Suprapubic skin (tissue), 4 donors: ENCODE results near the gene CDC42EP4. TPM values are rescaled to one million over a fixed set of nuclear protein-coding genes. Genes with fewer than 3 reads are reported as not detected.

Experiments
- DNase-seq, 2 donors: peaks; one replicate each; pipeline ENCODE4 v3.0.0-alpha.2; 2019; ENCODE audit warnings: low spot score in 2 of 2
- H3K27ac ChIP-seq: fragments of 200-600 bp; sonication (generic); one replicate; pipeline ENCODE4 v1.5.1; 2019
- H3K27me3 ChIP-seq: fragments of 200-600 bp; sonication (generic); one replicate; pipeline ENCODE4 v1.5.1; 2019
- H3K36me3 ChIP-seq: fragments of 200-600 bp; sonication (generic); one replicate; pipeline ENCODE4 v1.5.1; 2019
- H3K4me1 ChIP-seq: fragments of 200-600 bp; sonication (generic); one replicate; pipeline ENCODE4 v1.5.1; 2019
- H3K4me3 ChIP-seq: fragments of 200-600 bp; sonication (generic); one replicate; pipeline ENCODE4 v1.5.1; 2019; ENCODE audit warnings: mild to moderate bottlenecking
- H3K9me3 ChIP-seq: fragments of 200-600 bp; sonication (generic); one replicate; pipeline ENCODE4 v1.5.1; 2019
- CTCF ChIP-seq, 2 donors: fragments of 200-600 bp in 1 of 2; fragments of 450-650 bp in 1 of 2; sonication (generic) in 1 of 2; IDR thresholded peaks; one replicate each; pipeline ENCODE4 v1.5.1; 2016 to 2019; ENCODE audit warnings: antibody characterized with exemption in 2 of 2, mild to moderate bottlenecking in 1 of 2, moderate library complexity in 1 of 2
- EP300 ChIP-seq: sonication (generic); formaldehyde crosslinking; IDR thresholded peaks from one replicate; pipeline ENCODE4 v1.6.1; 2017; ENCODE audit warnings: antibody characterized with exemption
- POLR2A ChIP-seq, 2 donors: fragments of 450-650 bp; IDR thresholded peaks; one replicate each; pipeline ENCODE4 v1.6.1; 2017; ENCODE audit warnings: antibody characterized with exemption in 2 of 2, mild to moderate bottlenecking in 2 of 2, moderate library complexity in 2 of 2
- POLR2AphosphoS5 ChIP-seq, 3 donors: sonication (generic); formaldehyde crosslinking; IDR thresholded peaks; one replicate each; pipeline ENCODE4 v1.6.1; 2017; ENCODE audit warnings: antibody characterized with exemption in 3 of 3
- WGBS: methylation state at CpG from one replicate; pipeline ENCODE4 v1.1.5; 2018; 5-methylcytosine and 5-hydroxymethylcytosine counted together
- total RNA-seq, 4 donors: library from RNA; depleted of rRNA; stranded (reverse); fragments of >200 nt; gene quantifications; one replicate each; pipeline ENCODE4 v1.1.0, GENCODE V29; 2016

CDC42EP4 gene
- total RNA-seq, 4 donors from 2014 or later = 60.0 to 86.8 (median 81.5) TPM

- TF ChIP-seq EP300 (no peak), CTCF (IDR thresholded peaks at IDR 0.05) (no peak), POLR2AphosphoS5 (IDR thresholded peaks at IDR 0.05) (no peak), POLR2A (IDR thresholded peaks at IDR 0.05) (no peak)
- no peak for DNase-seq
- WGBS = 86% methylated on average over 13 of the region's 19 CpGs
- Histone ChIP-seq H3K4me1 (peaks cover 7% of the 10 kb centered on the region), H3K27ac (peak overlapping the region; percentile 35), H3K27me3 (no peaks in the 10 kb centered on the region), H3K4me3 (no peak overlapping the region), H3K9me3 (no peaks in the 10 kb centered on the region), H3K36me3 (no peaks in the 10 kb centered on the region)
Measured at GRCh38 chr17:73348018-73348828, 36.4 kb upstream of the CDC42EP4 start.

GRCh38 chr17:73347351-73347750 is 35.5 kb upstream of the CDC42EP4 start:
- peak in 1 of 2 donors; percentile 68 for DNase-seq
- Histone ChIP-seq H3K27ac (no peak overlapping the region), H3K4me3 (no peak overlapping the region), H3K27me3 (no peaks in the 10 kb centered on the region), H3K9me3 (no peaks in the 10 kb centered on the region), H3K4me1 (peaks cover 14% of the 10 kb centered on the region), H3K36me3 (no peaks in the 10 kb centered on the region)
- no peak for TF ChIP-seq POLR2A (IDR thresholded peaks at IDR 0.05)
- 40% methylated on average over 1 of the region's 5 CpGs for WGBS

GRCh38 chr17:73346501-73347162 is 34.8 kb upstream of the CDC42EP4 start:
- H3K27ac ChIP-seq = no peak overlapping the region
- no peak overlapping the region for H3K4me3 ChIP-seq
- 72% methylated on average over 4 of the region's 12 CpGs for WGBS
- H3K27me3 ChIP-seq = no peaks in the 10 kb centered on the region
- H3K36me3 ChIP-seq = no peaks in the 10 kb centered on the region
- no peak for TF ChIP-seq POLR2AphosphoS5 (IDR thresholded peaks at IDR 0.05)
- TF ChIP-seq POLR2A (IDR thresholded peaks at IDR 0.05) = no peak
- TF ChIP-seq CTCF (IDR thresholded peaks at IDR 0.05) = no peak
- no peak for TF ChIP-seq EP300
- no peaks in the 10 kb centered on the region for H3K9me3 ChIP-seq
- H3K4me1 ChIP-seq = peaks cover 21% of the 10 kb centered on the region
- DNase-seq = peak in 1 of 2 donors; percentile 65

GRCh38 chr17:73343739-73344454 is 32.1 kb upstream of the CDC42EP4 start:
- peak in 1 of 2 donors; percentile 71 for DNase-seq

More at GRCh38 chr17:73343739-73344454, 32.1 kb upstream of the CDC42EP4 start:
- H3K4me3 ChIP-seq = no peak overlapping the region
- no peaks in the 10 kb centered on the region for H3K36me3 ChIP-seq
- H3K9me3 ChIP-seq = no peaks in the 10 kb centered on the region
- H3K4me1 ChIP-seq = peaks cover 40% of the 10 kb centered on the region
- peak overlapping the region; percentile 65 for H3K27ac ChIP-seq
- 53% methylated on average over 3 of the region's 11 CpGs for WGBS
- TF ChIP-seq EP300 (no peak), POLR2AphosphoS5 (IDR thresholded peaks at IDR 0.05) (no peak), CTCF (IDR thresholded peaks at IDR 0.05) (no peak), POLR2A (IDR thresholded peaks at IDR 0.05) (no peak)
- no peaks in the 10 kb centered on the region for H3K27me3 ChIP-seq
